Peyer's patch (tissue), 4 donors: ENCODE data around the gene BRINP1.

Source experiments
- POLR2A ChIP-seq, 2 donors: fragments of 450-650 bp; IDR thresholded peaks; one replicate each; pipeline ENCODE4 v1.5.1; 2017; ENCODE audit warnings: antibody characterized with exemption in 2 of 2, mild to moderate bottlenecking in 2 of 2, moderate library complexity in 2 of 2
- TF ChIP-seq, protein P1 (sequence below), 6 experiments: fragments of 450-650 bp in 4 of 6; fragments of 200-600 bp in 2 of 6; sonication (generic) in 1 of 6; IDR thresholded peaks; one replicate each; pipeline ENCODE4 v1.5.1; 2017 to 2019; ENCODE audit warnings: antibody characterized with exemption in 6 of 6, mild to moderate bottlenecking in 3 of 6, moderate library complexity in 1 of 6

DNA sequence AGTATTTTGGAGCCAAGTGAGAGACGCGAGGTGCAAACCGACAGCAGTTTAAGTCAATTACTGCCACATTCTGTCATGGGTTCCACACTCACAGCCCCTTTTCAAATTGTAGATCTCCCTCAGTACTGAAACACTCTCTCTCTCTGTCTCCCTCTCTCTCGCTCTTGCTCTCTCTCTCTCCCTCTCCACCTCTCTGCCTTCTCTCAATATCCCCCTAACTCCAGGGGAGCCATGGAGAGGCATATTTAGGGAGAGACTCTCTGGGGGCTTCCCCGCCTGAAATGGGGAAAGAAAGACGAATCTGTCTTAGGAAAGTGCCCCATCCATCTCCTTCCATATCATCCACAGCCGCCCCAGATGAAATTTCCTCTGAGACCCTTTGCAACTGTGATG, 1.6 kb downstream of the BRINP1 start:
- TF ChIP-seq POLR2A (IDR thresholded peaks at IDR 0.05), result no peak
- TF ChIP-seq, protein P1, sequence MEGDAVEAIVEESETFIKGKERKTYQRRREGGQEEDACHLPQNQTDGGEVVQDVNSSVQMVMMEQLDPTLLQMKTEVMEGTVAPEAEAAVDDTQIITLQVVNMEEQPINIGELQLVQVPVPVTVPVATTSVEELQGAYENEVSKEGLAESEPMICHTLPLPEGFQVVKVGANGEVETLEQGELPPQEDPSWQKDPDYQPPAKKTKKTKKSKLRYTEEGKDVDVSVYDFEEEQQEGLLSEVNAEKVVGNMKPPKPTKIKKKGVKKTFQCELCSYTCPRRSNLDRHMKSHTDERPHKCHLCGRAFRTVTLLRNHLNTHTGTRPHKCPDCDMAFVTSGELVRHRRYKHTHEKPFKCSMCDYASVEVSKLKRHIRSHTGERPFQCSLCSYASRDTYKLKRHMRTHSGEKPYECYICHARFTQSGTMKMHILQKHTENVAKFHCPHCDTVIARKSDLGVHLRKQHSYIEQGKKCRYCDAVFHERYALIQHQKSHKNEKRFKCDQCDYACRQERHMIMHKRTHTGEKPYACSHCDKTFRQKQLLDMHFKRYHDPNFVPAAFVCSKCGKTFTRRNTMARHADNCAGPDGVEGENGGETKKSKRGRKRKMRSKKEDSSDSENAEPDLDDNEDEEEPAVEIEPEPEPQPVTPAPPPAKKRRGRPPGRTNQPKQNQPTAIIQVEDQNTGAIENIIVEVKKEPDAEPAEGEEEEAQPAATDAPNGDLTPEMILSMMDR (IDR thresholded peaks at IDR 0.05), result no peak
